HL-60 (cell line): ENCODE measurements around the gene EIF4A2.

ENCODE experiments used
- DNase-seq, 2 experiments: peaks; one replicate each; pipeline ENCODE4 v3.0.0-alpha.2; 2010 to 2020; ENCODE audit warnings: low read depth in 1 of 2, low spot score in 1 of 2
- H3K27ac ChIP-seq: fragments of 250-450 bp; sonication (Bioruptor Pico); replicated peaks from 2 replicates; pipeline ENCODE4 v1.5.1; 2020; ENCODE audit warnings: mild to moderate bottlenecking, moderate library complexity
- H3K27me3 ChIP-seq: fragments of 250-450 bp; sonication (Bioruptor Pico); 2 replicates; pipeline ENCODE4 v1.5.1; 2021; ENCODE audit warnings: mild to moderate bottlenecking, moderate library complexity; ENCODE audit not compliant: insufficient read depth, poor library complexity, severe bottlenecking
- H3K4me3 ChIP-seq: replicated peaks from 2 replicates; pipeline ENCODE4 v1.5.1; 2011; ENCODE audit warnings: mild to moderate bottlenecking, control low read depth, low read length; ENCODE audit not compliant: insufficient read depth
- CTCF ChIP-seq: IDR thresholded peaks from one replicate; pipeline ENCODE4 v1.5.1; 2011; ENCODE audit warnings: low read length, control low read depth, inconsistent platforms; ENCODE audit not compliant: insufficient read depth
- GABPA ChIP-seq: IDR thresholded peaks from 2 replicates; pipeline ENCODE4 v1.6.1; 2012; ENCODE audit warnings: low read depth
- POLR2AphosphoS5 ChIP-seq: IDR thresholded peaks from 2 replicates; pipeline ENCODE4 v1.6.1; 2012; ENCODE audit warnings: low read depth
- REST ChIP-seq: IDR thresholded peaks from 2 replicates; pipeline ENCODE4 v1.6.1; 2012; ENCODE audit warnings: low read depth; ENCODE audit not compliant: insufficient replicate concordance
- SPI1 ChIP-seq: IDR thresholded peaks from 2 replicates; pipeline ENCODE4 v1.6.1; 2012; ENCODE audit warnings: low read depth, mild to moderate bottlenecking, borderline replicate concordance

The EIF4A2 gene

GRCh38 chr3:186825872-186826409 lies 42.6 kb downstream of the EIF4A2 start:
- Histone ChIP-seq H3K27ac (no peak overlapping the region), H3K27me3 (peaks cover 38% of the 10 kb centered on the region)
- TF ChIP-seq REST (no peak), SPI1 (no peak), POLR2AphosphoS5 (no peak), CTCF (no peak), GABPA (no peak)

GRCh38 chr3:186826410-186826975 lies 43.1 kb downstream of the EIF4A2 start:
- no peak overlapping the region for H3K27ac ChIP-seq
- H3K4me3 ChIP-seq = peak overlapping the region; percentile 62
- TF ChIP-seq GABPA (no peak), REST (no peak), SPI1 (no peak), POLR2AphosphoS5 (no peak), CTCF (no peak)
- H3K27me3 ChIP-seq = peaks cover 41% of the 10 kb centered on the region
- DNase-seq = no peak

More at GRCh38 chr3:186825872-186826409, 42.6 kb downstream of the EIF4A2 start:
- peak overlapping the region; percentile 62 for H3K4me3 ChIP-seq
- no peak for DNase-seq

GRCh38 chr3:186826976-186827857 lies 43.8 kb downstream of the EIF4A2 start:
- DNase-seq = peak; percentile 68 to 70
- peak; percentile 51; the same call in 1 of the 2 replicates for TF ChIP-seq POLR2AphosphoS5
- peak; percentile 24; the same call in 1 of the 2 replicates for TF ChIP-seq GABPA
- no peak for TF ChIP-seq SPI1
- peaks cover 46% of the 10 kb centered on the region for H3K27me3 ChIP-seq
- no peak overlapping the region for H3K27ac ChIP-seq
- H3K4me3 ChIP-seq = peak overlapping the region; percentile 62

- TF ChIP-seq GABPA (no peak), REST (no peak), SPI1 (no peak), CTCF (no peak), POLR2AphosphoS5 (no peak)
- Histone ChIP-seq H3K27ac (no peak overlapping the region), H3K4me3 (no peak overlapping the region), H3K27me3 (peaks cover 46% of the 10 kb centered on the region)
- no peak for DNase-seq
Measured at GRCh38 chr3:186828340-186828739, 45.0 kb downstream of the EIF4A2 start.
